HG02571 (cell line): Measurements from ENCODE around the gene PHYHD1.

ENCODE experiments used
- ATAC-seq: cut with Tn5 transposase; IDR thresholded peaks from one replicate; pipeline ENCODE4 v1.9.1; 2021; ENCODE audit warnings: mild to moderate bottlenecking, moderate library complexity; ENCODE audit not compliant: unreplicated experiment

PHYHD1 gene

GRCh38 chr9:128920381-128921058, at the start of gene PHYHD1:
Gene PHYHD1, plus strand, starts transcription at chr9:128920982. Its CDS starts 1,342 bp downstream, at chr9:128922324.
- no peak for ATAC-seq

GRCh38 chr9:128877852-128878251, 42.9 kb upstream of the PHYHD1 start:
- no peak for ATAC-seq

GRCh38 chr9:128881884-128882676, 38.7 kb upstream of the PHYHD1 start, which contains the start of the genes KYAT1 and LRRC8A:
Gene KYAT1, minus strand, starts transcription at chr9:128881950. Its CDS starts 36,545 bp downstream, at chr9:128845405.
Gene LRRC8A, plus strand, starts transcription at chr9:128882133. Its CDS starts 25,032 bp downstream, at chr9:128907165.
- peak; percentile 76 for ATAC-seq

- no peak for ATAC-seq
Measured at GRCh38 chr9:128882677-128883603, 37.8 kb upstream of the PHYHD1 start.

GRCh38 chr9:128884164-128884563, 36.6 kb upstream of the PHYHD1 start:
- no peak for ATAC-seq

GRCh38 chr9:128885376-128885775, 35.4 kb upstream of the PHYHD1 start:
- ATAC-seq = no peak

- no peak for ATAC-seq
Measured at GRCh38 chr9:128885798-128886197, 35.0 kb upstream of the PHYHD1 start.

GRCh38 chr9:128886211-128886891, 34.4 kb upstream of the PHYHD1 start:
- ATAC-seq = no peak

- no peak for ATAC-seq
Measured at GRCh38 chr9:128887049-128887448, 33.7 kb upstream of the PHYHD1 start.

- no peak for ATAC-seq
Measured at GRCh38 chr9:128887914-128888350, 32.9 kb upstream of the PHYHD1 start.

GRCh38 chr9:128891321-128892220, 29.2 kb upstream of the PHYHD1 start:
- ATAC-seq = no peak

- no peak for ATAC-seq
Measured at GRCh38 chr9:128892221-128892921, 28.4 kb upstream of the PHYHD1 start.

GRCh38 chr9:128893354-128893753, 27.4 kb upstream of the PHYHD1 start:
- ATAC-seq = no peak

GRCh38 chr9:128894764-128895163, 26.0 kb upstream of the PHYHD1 start:
- ATAC-seq = no peak

GRCh38 chr9:128895556-128895955, 25.2 kb upstream of the PHYHD1 start:
- no peak for ATAC-seq

GRCh38 chr9:128898382-128898781, 22.4 kb upstream of the PHYHD1 start:
- no peak for ATAC-seq

GRCh38 chr9:128898845-128899565, 21.8 kb upstream of the PHYHD1 start:
- no peak for ATAC-seq
